DMS153 treated with DMSO at 0.1 percent for 48 hours (cell line): ENCODE results near the gene SLC9A3.
"Not testable (repeated sequence)": the region's sequence is repeated elsewhere in the genome, so short reads cannot be mapped to it uniquely, and the experiment has no call there.

ENCODE experiments used
- DNase-seq: peaks from one replicate; lab custom pipeline; 2025; ENCODE audit not compliant: unreplicated experiment; lab: John Stamatoyannopoulos, UW

SLC9A3 gene

GRCh38 chr5:524234-524972, at the start of gene SLC9A3:
Gene SLC9A3 (minus strand): TSS chr5:524449.
- DNase-seq: no peak

- DNase-seq: peak; percentile 36
These were observed 49.7 kb upstream of the SLC9A3 start for GRCh38 chr5:573976-574375.

GRCh38 chr5:573206-573605, 49.0 kb upstream of the SLC9A3 start:
- no peak for DNase-seq

GRCh38 chr5:572398-573019, 48.3 kb upstream of the SLC9A3 start:
- peak; percentile 97 for DNase-seq

GRCh38 chr5:571791-572190, 47.5 kb upstream of the SLC9A3 start:
- DNase-seq: no peak

GRCh38 chr5:570886-571285, 46.6 kb upstream of the SLC9A3 start:
- no peak for DNase-seq

- DNase-seq: no peak
These were observed 46.2 kb upstream of the SLC9A3 start for GRCh38 chr5:570446-570845.

- no peak for DNase-seq
These were observed 45.7 kb upstream of the SLC9A3 start for GRCh38 chr5:569868-570361.

GRCh38 chr5:569358-569867, 45.2 kb upstream of the SLC9A3 start:
- no peak for DNase-seq

- no peak for DNase-seq
These were observed 44.6 kb upstream of the SLC9A3 start for GRCh38 chr5:568809-569208.

GRCh38 chr5:568061-568781, 44.0 kb upstream of the SLC9A3 start:
- DNase-seq: no peak

- DNase-seq: no peak
These were observed 43.4 kb upstream of the SLC9A3 start for GRCh38 chr5:567664-568060.

GRCh38 chr5:566636-567309, 42.5 kb upstream of the SLC9A3 start:
- DNase-seq: no peak

GRCh38 chr5:565782-566440, 41.7 kb upstream of the SLC9A3 start:
- DNase-seq: no peak

- no peak for DNase-seq
These were observed 37.2 kb upstream of the SLC9A3 start for GRCh38 chr5:561408-561807.

- no peak for DNase-seq
These were observed 36.5 kb upstream of the SLC9A3 start for GRCh38 chr5:560792-561166.

GRCh38 chr5:558871-559503, 34.7 kb upstream of the SLC9A3 start:
- no peak for DNase-seq

GRCh38 chr5:558326-558725, 34.1 kb upstream of the SLC9A3 start:
- DNase-seq: no peak

- not testable (repeated sequence) for DNase-seq
These were observed 33.7 kb upstream of the SLC9A3 start for GRCh38 chr5:557917-558316.

GRCh38 chr5:556909-557441, 32.7 kb upstream of the SLC9A3 start:
- no peak for DNase-seq
